Lower leg skin (tissue), 3 donors: Measurements from ENCODE around the gene CLCN6.

Experiments used
- CTCF ChIP-seq, 3 donors: fragments of 450-650 bp; IDR thresholded peaks; one replicate each; pipeline ENCODE4 v1.5.1; 2016; ENCODE audit warnings: antibody characterized with exemption in 3 of 3, mild to moderate bottlenecking in 3 of 3, moderate library complexity in 2 of 3
- POLR2A ChIP-seq, 2 donors: fragments of 450-650 bp; IDR thresholded peaks; one replicate each; pipeline ENCODE4 v1.6.1; 2016 to 2017; ENCODE audit warnings: antibody characterized with exemption in 2 of 2, mild to moderate bottlenecking in 1 of 2, moderate library complexity in 1 of 2

GRCh38 chr1:11880181-11880575 lies 74.2 kb downstream of the CLCN6 start:
- no peak for TF ChIP-seq POLR2A (IDR thresholded peaks at IDR 0.05)
- no peak for TF ChIP-seq CTCF (IDR thresholded peaks at IDR 0.05)
